C1 segment of cervical spinal cord (tissue), 14 donors: ENCODE measurements around the gene C1orf115.
"Not testable (repeated sequence)": the region's sequence is repeated elsewhere in the genome, so short reads cannot be mapped to it uniquely, and the experiment has no call there.

Experiments used
- DNase-seq, 14 donors: peaks; one replicate each; lab custom pipeline; 2025; lab: John Stamatoyannopoulos, UW

Gene C1orf115, protein sequence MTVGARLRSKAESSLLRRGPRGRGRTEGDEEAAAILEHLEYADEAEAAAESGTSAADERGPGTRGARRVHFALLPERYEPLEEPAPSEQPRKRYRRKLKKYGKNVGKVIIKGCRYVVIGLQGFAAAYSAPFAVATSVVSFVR

DNA sequence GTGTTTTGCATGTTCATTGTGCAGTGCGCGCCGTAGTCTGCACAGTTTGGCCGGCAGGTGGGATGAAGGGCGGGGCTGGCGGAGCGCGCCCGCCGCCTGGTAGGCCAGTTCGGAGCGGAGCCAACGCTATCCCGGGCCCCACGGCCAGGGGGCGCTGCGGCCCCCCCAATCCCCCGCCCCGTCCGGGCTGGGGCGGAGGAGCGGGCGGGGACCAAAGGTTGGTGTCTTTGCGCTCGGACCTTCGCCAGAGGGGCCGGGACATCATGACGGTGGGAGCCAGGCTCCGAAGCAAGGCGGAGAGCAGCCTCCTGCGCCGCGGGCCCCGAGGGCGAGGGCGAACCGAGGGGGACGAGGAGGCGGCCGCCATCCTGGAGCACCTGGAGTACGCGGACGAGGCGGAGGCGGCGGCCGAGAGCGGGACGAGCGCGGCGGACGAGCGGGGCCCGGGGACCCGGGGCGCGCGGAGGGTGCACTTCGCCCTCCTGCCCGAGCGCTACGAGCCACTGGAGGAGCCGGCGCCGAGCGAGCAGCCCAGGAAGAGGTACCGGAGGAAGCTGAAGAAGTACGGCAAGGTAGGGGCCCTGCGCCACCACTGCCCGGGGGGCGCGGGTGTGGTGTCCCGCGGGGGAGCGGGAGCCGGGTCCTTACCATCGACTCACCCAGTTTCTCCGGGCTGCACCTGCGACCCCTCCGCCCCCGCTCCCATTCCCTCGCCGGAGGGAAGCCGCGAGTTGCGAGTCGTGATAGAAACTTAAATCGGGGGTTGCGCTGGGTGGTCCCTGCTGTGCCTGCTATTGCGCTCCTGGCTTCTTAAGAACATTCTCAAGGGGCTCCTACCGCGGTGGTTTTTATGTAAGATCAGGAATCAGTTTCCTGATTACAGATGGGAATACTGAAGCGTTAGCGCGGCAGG is at the start of gene C1orf115:
TSS of gene C1orf115 (plus strand) at position 224 of the 913 bp plus-strand sequence. CDS start at position 264, 40 bp downstream.
- DNase-seq: peak in 7 of 14 donors; percentile 8 to 80 (median 28)

DNA sequence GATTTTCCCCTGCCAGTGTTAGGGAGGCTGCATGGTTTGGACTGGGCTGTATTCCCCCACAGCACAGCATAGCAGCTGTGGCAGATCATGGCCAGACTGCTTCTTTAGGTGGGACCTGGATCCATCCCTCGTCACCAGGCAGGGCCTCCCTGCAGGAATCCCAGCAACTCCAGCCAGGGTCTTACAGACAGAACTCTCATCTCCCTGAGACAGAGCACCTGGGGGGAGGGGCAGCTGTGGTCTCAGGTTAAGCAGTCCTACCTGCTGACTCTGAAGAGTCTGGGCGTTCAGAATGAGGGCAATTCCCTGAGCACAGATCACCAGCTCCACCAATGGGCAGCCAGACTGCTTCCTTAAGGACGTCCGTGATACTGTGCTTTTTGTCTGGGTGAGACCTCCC is 47.9 kb upstream of the C1orf115 start:
- DNase-seq: no peak

DNA sequence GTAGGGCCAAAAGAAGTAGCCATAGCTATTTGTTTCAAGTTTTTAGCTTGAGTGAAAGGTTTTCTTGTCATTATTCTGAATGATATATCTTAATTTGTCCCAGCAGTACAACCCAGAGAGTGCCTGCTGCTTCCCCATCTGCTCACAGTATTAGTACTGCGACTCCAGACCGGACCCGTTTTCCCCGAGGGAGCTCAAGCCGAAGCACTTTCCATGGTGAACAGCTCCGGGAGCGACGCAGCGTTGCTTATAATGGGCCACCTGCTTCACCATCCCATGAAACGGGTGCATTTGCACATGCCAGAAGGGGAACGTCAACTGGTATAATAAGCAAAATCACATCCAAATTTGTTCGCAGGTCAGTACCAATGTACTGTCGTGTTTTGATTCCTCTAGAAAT is 37.2 kb upstream of the C1orf115 start:
- DNase-seq: peak in 1 of 14 donors; percentile 23

DNA sequence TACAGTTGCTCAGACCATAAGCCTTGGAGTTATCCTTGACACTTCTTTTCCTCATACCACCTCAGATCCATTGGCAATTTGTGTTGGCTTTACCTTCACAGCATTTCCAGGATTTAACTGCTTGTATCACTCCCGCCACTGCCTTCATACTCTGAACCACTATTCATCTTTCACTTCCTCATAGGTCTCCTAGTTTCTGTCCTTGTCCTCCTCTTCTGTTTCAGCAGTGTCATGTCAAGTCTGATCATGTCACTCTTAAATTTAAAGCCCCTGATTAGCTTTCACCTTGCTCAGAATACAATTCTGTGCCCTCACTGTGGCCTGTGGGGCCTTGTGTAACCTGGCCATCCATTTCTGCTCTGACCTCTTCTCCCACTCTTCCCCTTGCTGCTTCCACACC is 34.7 kb upstream of the C1orf115 start:
- no peak for DNase-seq

DNA sequence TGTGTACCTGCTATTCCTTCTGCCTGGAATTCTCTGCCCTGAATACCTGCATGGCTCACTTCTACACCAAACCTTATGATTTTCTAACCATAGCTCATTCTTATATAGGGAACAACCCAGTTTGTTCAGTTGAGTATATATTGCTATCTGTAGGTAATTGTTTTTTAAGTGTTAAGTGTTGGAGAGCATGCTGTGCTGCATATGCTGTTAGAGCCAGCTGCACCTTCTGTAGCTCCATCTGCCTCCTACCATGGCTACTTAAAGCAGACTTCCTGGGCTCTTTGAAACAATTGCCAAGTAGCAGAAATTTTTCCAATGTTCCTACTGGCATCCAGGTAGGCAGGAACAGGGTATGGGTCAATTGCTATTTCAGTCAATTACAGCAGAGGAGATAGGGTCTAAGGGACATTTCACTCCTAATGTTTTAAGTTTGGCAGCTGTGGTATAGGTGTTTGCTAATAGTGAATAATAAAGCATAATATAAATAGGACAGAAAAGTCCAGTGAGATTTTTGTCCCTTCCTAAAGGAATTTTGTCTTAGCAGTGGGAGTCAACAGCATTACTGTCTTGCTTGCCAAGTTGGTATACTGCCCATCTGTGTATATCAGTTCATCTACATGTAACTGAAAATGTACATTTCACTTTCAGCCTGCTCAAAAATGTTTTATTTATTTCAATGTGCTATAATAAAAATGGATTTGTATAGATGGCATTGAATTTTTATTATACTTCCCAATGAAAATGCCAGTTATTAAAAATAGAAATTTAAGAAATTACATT is 34.0 kb upstream of the C1orf115 start:
- peak in 1 of 14 donors; percentile 76 for DNase-seq

DNA sequence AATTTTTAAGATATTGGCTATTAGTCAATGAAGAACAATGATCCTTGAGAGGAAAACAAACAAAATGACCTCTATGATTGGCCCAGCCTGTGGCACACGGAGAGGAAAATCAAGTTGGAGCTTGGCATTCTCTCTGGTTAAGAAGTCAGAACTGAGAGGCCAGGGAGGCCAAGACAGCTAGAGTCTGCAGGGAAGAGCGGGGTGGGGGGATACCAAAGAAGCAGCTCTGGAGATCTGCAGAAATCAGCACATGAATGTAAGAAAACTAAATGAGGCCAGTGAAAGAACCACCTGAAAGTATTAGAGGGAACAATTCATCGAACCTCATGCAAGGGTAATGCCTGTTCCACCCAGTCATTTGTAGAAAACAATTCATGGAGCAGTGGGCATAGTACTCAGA is 23.8 kb upstream of the C1orf115 start:
- no peak for DNase-seq

DNA sequence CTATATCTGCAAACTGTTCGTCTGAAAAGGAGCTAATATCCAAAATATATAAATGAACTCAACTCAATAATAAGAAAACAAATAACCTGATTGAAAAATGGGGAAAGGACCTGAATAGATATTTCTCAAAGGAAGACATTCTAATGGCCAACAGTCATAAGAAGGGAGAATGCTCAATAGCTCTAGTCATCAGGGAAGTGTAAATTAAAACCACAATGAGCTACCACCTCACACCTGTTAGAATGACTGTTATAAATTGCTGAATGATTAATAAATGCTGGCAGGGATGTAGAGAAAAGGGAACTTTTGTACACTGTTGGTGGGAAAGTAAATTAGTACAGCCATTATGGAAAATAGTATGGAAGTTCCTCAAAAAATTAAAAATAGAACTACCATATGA is 21.2 kb upstream of the C1orf115 start:
- DNase-seq: no peak

DNA sequence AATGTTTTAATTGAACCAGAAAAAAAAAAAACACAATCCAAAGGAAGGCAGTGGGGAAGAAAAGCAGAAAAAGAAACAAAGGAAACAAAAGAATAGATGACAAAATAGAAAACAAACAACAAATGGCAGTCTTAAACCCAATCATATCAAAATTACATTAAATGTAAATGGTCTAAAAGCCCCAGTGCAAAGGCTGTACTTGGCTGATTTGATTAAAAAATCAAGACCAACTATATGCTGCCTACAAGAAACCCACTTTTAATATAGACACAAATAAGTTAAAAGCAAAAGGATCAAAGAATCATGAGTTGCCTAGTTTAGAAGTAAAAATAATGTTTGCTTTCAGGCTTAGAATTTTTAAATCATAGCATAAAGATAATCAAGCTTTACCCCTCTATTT is 19.8 kb upstream of the C1orf115 start:
- no peak for DNase-seq

DNA sequence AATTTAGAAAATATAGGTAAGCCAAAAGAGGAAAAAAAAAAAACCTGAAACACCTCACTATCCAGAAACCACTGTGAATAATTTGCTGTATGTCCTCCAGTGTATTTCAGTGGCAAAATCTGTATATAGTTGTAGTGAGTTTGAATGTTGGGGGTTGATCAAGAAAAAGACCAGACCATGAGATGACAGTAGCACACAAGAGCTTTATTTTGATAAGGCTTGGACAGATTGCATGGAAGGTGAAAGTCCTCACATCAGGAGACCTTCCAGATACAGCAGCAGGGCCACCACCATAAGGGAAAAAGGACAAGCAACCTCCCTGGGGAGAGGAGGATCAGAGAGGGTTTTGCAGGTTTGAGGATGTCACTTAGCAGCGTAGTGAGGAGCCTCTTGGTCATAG is 16.2 kb upstream of the C1orf115 start:
- no peak for DNase-seq

DNA sequence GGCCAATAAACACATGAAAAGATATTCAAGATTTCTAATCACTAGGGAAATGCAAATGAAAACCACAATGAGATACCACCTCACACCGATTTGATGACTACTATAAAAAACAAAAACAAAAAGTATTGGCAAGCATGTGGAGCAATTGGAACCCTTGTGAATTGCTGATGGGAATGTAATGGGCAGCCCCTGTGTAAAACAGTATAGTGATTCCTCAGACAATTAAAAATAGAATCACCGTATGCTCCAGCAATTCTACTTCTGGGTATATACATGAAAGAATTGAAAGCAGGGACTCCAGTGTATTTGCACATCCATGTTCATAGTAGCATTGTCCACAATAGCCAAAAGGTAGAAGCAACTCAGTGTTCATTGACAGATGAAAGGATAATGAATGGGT is 12.9 kb upstream of the C1orf115 start:
- DNase-seq: no peak

DNA sequence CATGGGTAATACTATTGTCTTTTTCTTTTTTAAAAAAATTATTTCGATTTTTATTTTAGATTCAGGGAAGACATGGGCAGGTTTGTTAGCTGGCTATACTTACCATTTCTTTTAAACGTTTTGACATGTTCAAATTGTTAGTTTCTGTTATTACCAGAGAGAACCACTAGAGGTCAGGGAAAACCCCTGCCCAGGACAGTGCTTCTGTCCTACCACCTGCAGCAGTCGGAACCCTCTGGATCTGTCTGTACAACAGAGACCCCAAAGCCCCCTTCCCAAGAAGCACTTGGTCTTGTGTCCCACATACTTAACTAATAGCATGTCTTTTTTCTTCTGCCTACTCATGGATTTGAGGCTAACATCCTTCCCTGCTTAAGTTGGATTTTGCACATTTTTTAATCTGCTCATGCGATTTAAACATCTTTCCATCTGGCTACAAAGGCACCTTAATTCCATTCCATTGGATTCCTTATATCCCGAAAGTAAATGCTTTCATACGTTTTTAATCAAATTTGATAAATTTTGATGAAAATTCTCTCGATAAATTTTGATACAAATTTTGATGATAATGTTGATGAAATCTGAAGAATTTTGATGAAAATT is 10.0 kb upstream of the C1orf115 start:
- no peak for DNase-seq

DNA sequence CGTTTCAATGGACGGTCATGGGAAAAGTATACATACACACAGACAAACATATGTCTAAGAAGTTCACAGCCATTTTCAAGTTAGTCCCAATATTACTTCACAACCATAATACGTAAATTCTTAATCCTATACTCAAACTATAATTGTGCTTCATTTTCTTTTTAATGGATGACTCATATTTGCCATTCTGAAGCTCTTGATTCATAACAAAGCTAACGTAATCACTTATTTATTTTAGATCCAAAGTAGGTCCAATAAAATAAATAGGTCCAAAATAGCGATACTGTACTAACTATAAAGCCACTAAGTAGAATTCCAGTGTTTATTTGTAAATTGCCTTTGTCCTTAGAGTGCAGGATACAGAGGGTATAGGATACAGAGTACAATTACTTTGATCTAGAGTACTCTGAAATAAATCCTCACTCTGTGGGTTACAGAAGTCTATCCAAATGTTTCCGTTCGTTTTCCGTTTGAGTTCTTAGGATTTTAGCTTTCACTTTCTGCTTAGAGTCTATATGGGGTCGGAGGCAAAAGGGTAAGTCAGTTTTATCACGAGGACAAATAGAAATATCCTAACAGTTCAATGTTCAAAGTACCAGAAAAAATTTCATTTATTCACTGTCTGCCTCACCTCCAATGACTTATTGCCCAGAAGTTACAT is 8.8 kb upstream of the C1orf115 start:
- no peak for DNase-seq

DNA sequence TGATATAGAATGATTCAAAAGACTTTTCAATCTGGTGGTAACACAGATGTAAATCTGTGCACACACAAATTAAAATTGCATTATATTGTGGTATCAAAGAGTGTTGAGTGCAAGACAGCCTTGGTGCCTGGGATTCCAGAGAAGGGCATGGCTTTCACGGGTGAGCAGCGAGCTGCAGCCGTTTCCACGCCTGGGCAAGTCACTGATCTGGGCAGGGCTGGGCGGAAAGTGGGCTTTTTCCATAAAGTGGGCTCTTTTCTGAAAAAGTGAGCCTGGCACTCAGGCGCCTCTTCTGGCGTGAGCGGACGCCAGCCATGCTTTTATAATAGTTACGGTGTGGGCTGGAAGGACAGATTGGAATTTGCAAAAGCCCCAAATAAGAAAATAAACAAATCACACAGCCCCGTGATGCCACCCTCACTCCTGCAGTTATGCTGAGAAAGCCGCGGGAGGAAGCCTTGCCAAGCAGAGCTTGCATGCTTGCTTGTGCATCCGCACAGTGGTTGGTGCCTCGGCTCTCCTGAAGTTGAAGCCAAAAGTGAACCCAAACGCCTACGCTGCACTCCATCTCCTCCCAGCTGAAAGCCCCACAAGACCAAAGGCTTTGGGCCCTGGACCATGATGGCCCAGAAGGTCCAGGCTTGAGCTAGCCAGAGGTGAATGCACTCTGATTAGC is 7.1 kb upstream of the C1orf115 start:
- no peak for DNase-seq

DNA sequence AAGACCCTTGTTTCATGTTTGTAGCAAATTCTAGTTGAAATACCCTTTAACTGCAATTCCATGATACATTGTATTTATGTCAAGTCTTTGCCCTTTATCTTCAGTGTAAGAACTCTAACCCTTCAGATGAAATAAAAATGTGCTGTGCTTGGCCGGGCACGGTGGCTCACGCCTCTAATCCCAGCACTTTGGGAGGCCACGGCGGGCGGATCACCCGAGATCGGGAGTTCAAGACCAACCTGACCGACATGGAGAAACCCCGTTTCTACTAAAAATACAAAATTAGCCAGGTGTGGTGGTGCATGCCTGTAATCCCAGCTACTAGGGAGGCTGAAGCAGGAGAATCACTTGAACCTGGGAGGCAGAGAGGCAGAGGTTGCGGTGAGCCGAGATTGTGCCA is 6.4 kb upstream of the C1orf115 start:
- DNase-seq: not testable (repeated sequence)

DNA sequence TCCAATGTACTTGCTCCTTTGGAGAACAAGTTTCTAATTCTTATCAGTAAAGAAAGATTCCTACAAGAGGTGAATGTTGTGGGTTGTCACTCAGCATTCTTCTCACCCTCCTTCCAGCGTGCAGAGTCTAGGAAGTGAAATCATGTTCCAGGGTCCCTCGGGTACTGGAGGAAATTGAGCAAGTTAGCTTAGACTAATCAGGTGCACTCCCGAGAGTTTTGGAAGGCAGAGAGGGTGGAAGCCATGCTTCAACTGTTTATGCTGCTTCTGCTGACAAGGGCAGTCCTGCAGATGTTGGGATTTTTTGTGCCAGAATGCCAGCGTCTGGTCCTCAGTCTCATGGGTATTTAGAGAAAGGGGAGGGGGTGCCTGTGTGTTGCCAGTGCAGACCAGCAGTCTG is 5.3 kb upstream of the C1orf115 start:
- no peak for DNase-seq

DNA sequence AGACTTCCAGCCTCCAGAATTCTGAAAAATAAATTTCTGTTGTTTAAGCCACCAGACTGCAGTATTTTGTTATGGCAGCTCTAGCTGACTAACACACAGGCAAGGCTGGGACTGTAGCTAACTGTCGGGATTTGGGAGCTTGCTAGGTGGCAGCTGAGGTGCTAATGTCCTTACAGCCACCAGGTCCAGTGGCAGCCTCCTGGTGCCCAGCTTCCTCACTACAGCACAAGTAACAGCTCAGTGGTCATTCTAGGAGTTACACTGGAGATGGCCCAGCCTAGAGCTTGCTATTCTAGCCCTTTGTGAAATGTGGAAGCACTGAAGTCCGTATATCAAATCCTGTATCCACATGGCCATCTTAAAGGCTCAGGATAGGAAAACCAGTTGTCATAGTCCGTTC is 4.3 kb upstream of the C1orf115 start:
- no peak for DNase-seq

DNA sequence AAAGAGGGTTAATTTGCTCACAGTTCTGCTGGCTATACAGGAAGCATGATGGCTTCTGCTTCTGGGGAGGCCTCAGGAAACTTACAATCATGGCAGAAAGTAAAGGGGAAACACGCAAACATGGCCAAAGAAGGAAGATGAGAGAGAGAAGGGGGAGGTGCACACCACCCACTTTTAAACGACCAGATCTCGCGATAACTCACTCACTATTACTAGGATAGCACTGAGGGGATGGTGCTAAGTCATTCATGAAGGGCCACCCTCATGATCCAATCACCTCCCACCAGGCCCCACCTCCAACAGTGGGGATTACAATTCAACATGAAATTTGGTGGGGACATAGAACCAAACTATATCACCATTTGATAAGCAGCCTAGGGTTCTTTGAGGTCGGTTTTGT is 2.4 kb upstream of the C1orf115 start:
- no peak for DNase-seq

DNA sequence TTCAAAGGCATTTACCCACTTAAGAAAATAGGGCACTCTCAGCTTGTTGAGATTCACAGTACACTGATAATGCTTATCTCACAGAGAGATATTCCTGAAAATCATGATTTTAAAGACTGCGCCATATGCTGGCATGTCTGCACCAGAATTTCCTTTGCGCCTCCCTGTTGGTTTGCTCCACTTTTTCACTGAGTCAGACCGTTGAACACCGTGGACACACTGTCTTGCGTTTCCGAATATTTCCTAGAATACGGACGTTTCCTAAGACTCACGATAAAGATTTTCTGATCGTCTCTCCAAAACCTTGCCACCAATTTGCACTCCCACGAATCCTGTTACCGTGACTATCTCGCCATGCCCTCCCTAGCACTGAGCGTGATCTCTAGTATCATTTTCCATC is 497 bp upstream of the C1orf115 start:
- DNase-seq: peak in 1 of 14 donors; percentile 74

DNA sequence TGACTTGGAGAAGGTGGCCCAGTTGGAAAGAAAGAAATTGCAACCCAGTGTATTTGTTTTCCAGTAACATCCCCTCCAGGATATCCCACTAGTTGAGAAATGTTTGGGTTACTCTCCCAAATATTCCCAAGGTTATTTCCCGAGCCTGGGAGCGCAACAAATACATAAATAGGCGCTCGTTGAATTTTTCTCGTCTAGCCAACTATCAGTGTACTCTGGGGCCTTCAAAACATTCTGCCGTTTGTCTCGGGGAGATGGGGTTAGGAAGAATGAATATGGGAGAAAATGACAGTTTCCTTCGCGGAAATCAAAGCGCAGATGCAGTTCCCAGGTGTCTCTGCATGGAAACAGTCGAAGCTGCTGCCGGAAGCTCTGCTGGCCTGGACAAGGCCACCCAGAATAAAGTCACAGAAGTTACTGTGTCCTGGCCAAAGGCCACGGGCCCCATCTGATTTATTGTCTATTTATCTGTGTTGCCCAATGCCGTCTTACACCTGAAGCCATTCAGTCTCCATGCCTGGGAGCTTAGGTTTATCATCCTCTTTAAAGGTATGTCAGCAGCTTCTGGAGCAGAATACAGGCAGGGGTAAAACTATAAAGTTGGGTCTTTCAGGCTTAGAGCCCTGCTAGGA is 1.0 kb downstream of the C1orf115 start:
- peak in 1 of 14 donors; percentile 20 for DNase-seq
